ENCODE data around the gene FAM53A.

FAM53A gene

GRCh38 chr4:1628892-1629698, 55.0 kb downstream of the FAM53A start:
- H3K9ac ChIP-seq (ENCODE audit: low read length), result no peak overlapping the region
- H3K27me3 ChIP-seq (ENCODE audit: control insufficient read depth, insufficient read depth, low read length), result no peaks in the 10 kb centered on the region
- H3K4me3 ChIP-seq (ENCODE audit: low read length), result no peak overlapping the region
- no peaks in the 10 kb centered on the region for H3K4me1 ChIP-seq (ENCODE audit: control insufficient read depth, low read depth, low read length)
- no peaks in the 10 kb centered on the region for H3K36me3 ChIP-seq (ENCODE audit: control insufficient read depth, low read depth, low read length)
- no peak overlapping the region for H3K27ac ChIP-seq (ENCODE audit: low read length)
- no peaks in the 10 kb centered on the region for H3K9me3 ChIP-seq (ENCODE audit: control insufficient read depth, low read depth, low read length)

- no peaks in the 10 kb centered on the region for H3K36me3 ChIP-seq (ENCODE audit: control insufficient read depth, low read depth, low read length)
- H3K27me3 ChIP-seq (ENCODE audit: control insufficient read depth, insufficient read depth, low read length), result no peaks in the 10 kb centered on the region
- H3K9ac ChIP-seq (ENCODE audit: low read length), result no peak overlapping the region
- H3K4me3 ChIP-seq (ENCODE audit: low read length), result no peak overlapping the region
- H3K4me1 ChIP-seq (ENCODE audit: control insufficient read depth, low read depth, low read length), result no peaks in the 10 kb centered on the region
- H3K27ac ChIP-seq (ENCODE audit: low read length), result no peak overlapping the region
- H3K9me3 ChIP-seq (ENCODE audit: control insufficient read depth, low read depth, low read length), result no peaks in the 10 kb centered on the region
Measured at GRCh38 chr4:1627417-1628313, 56.4 kb downstream of the FAM53A start.

GRCh38 chr4:1626941-1627340, 57.2 kb downstream of the FAM53A start:
- H3K27me3 ChIP-seq (ENCODE audit: control insufficient read depth, insufficient read depth, low read length), result no peaks in the 10 kb centered on the region
- no peaks in the 10 kb centered on the region for H3K36me3 ChIP-seq (ENCODE audit: control insufficient read depth, low read depth, low read length)
- H3K4me1 ChIP-seq (ENCODE audit: control insufficient read depth, low read depth, low read length), result no peaks in the 10 kb centered on the region
- no peak overlapping the region for H3K27ac ChIP-seq (ENCODE audit: low read length)
- H3K4me3 ChIP-seq (ENCODE audit: low read length), result no peak overlapping the region
- H3K9ac ChIP-seq (ENCODE audit: low read length), result no peak overlapping the region
- H3K9me3 ChIP-seq (ENCODE audit: control insufficient read depth, low read depth, low read length), result no peaks in the 10 kb centered on the region

GRCh38 chr4:1626151-1626550, 58.0 kb downstream of the FAM53A start:
- Histone ChIP-seq H3K4me1 (ENCODE audit: control insufficient read depth, low read depth, low read length) (no peaks in the 10 kb centered on the region), H3K4me3 (ENCODE audit: low read length) (no peak overlapping the region), H3K9me3 (ENCODE audit: control insufficient read depth, low read depth, low read length) (no peaks in the 10 kb centered on the region), H3K9ac (ENCODE audit: low read length) (no peak overlapping the region), H3K36me3 (ENCODE audit: control insufficient read depth, low read depth, low read length) (no peaks in the 10 kb centered on the region), H3K27me3 (ENCODE audit: control insufficient read depth, insufficient read depth, low read length) (no peaks in the 10 kb centered on the region), H3K27ac (ENCODE audit: low read length) (no peak overlapping the region)

GRCh38 chr4:1625600-1626138, 58.4 kb downstream of the FAM53A start:
- Histone ChIP-seq H3K4me3 (ENCODE audit: low read length) (no peak overlapping the region), H3K9ac (ENCODE audit: low read length) (no peak overlapping the region), H3K27me3 (ENCODE audit: control insufficient read depth, insufficient read depth, low read length) (no peaks in the 10 kb centered on the region), H3K9me3 (ENCODE audit: control insufficient read depth, low read depth, low read length) (no peaks in the 10 kb centered on the region), H3K36me3 (ENCODE audit: control insufficient read depth, low read depth, low read length) (no peaks in the 10 kb centered on the region), H3K4me1 (ENCODE audit: control insufficient read depth, low read depth, low read length) (no peaks in the 10 kb centered on the region), H3K27ac (ENCODE audit: low read length) (no peak overlapping the region)

- H3K4me3 ChIP-seq (ENCODE audit: low read length), result no peak overlapping the region
- no peaks in the 10 kb centered on the region for H3K9me3 ChIP-seq (ENCODE audit: control insufficient read depth, low read depth, low read length)
- H3K9ac ChIP-seq (ENCODE audit: low read length), result no peak overlapping the region
- H3K27me3 ChIP-seq (ENCODE audit: control insufficient read depth, insufficient read depth, low read length), result no peaks in the 10 kb centered on the region
- no peaks in the 10 kb centered on the region for H3K36me3 ChIP-seq (ENCODE audit: control insufficient read depth, low read depth, low read length)
- H3K4me1 ChIP-seq (ENCODE audit: control insufficient read depth, low read depth, low read length), result no peaks in the 10 kb centered on the region
- no peak overlapping the region for H3K27ac ChIP-seq (ENCODE audit: low read length)
Measured at GRCh38 chr4:1624519-1624910, 59.6 kb downstream of the FAM53A start.

GRCh38 chr4:1623821-1624518, 60.1 kb downstream of the FAM53A start:
- no peak overlapping the region for H3K27ac ChIP-seq (ENCODE audit: low read length)

GRCh38 chr4:1623400-1623799, 60.7 kb downstream of the FAM53A start:
- no peak overlapping the region for H3K4me3 ChIP-seq (ENCODE audit: low read length)
- no peaks in the 10 kb centered on the region for H3K36me3 ChIP-seq (ENCODE audit: control insufficient read depth, low read depth, low read length)
- no peaks in the 10 kb centered on the region for H3K27me3 ChIP-seq (ENCODE audit: control insufficient read depth, insufficient read depth, low read length)
- no peak overlapping the region for H3K9ac ChIP-seq (ENCODE audit: low read length)
- no peak overlapping the region for H3K27ac ChIP-seq (ENCODE audit: low read length)
- H3K4me1 ChIP-seq (ENCODE audit: control insufficient read depth, low read depth, low read length), result no peaks in the 10 kb centered on the region
- no peaks in the 10 kb centered on the region for H3K9me3 ChIP-seq (ENCODE audit: control insufficient read depth, low read depth, low read length)

More at GRCh38 chr4:1623821-1624518, 60.1 kb downstream of the FAM53A start:
- H3K4me3 ChIP-seq (ENCODE audit: low read length), result no peak overlapping the region
- H3K36me3 ChIP-seq (ENCODE audit: control insufficient read depth, low read depth, low read length), result no peaks in the 10 kb centered on the region
- H3K27me3 ChIP-seq (ENCODE audit: control insufficient read depth, insufficient read depth, low read length), result no peaks in the 10 kb centered on the region
- no peaks in the 10 kb centered on the region for H3K9me3 ChIP-seq (ENCODE audit: control insufficient read depth, low read depth, low read length)
- H3K4me1 ChIP-seq (ENCODE audit: control insufficient read depth, low read depth, low read length), result no peaks in the 10 kb centered on the region
- no peak overlapping the region for H3K9ac ChIP-seq (ENCODE audit: low read length)

GRCh38 chr4:1622956-1623355, 61.2 kb downstream of the FAM53A start:
- no peaks in the 10 kb centered on the region for H3K9me3 ChIP-seq (ENCODE audit: control insufficient read depth, low read depth, low read length)
- no peaks in the 10 kb centered on the region for H3K36me3 ChIP-seq (ENCODE audit: control insufficient read depth, low read depth, low read length)
- no peak overlapping the region for H3K4me3 ChIP-seq (ENCODE audit: low read length)
- no peak overlapping the region for H3K27ac ChIP-seq (ENCODE audit: low read length)
- H3K4me1 ChIP-seq (ENCODE audit: control insufficient read depth, low read depth, low read length), result no peaks in the 10 kb centered on the region
- no peak overlapping the region for H3K9ac ChIP-seq (ENCODE audit: low read length)
- no peaks in the 10 kb centered on the region for H3K27me3 ChIP-seq (ENCODE audit: control insufficient read depth, insufficient read depth, low read length)

- Histone ChIP-seq H3K27ac (ENCODE audit: low read length) (no peak overlapping the region), H3K36me3 (ENCODE audit: control insufficient read depth, low read depth, low read length) (no peaks in the 10 kb centered on the region), H3K9me3 (ENCODE audit: control insufficient read depth, low read depth, low read length) (no peaks in the 10 kb centered on the region), H3K27me3 (ENCODE audit: control insufficient read depth, insufficient read depth, low read length) (no peaks in the 10 kb centered on the region), H3K4me3 (ENCODE audit: low read length) (no peak overlapping the region), H3K4me1 (ENCODE audit: control insufficient read depth, low read depth, low read length) (no peaks in the 10 kb centered on the region), H3K9ac (ENCODE audit: low read length) (no peak overlapping the region)
Measured at GRCh38 chr4:1622238-1622637, 61.9 kb downstream of the FAM53A start.

GRCh38 chr4:1621526-1621925, 62.6 kb downstream of the FAM53A start:
- H3K4me1 ChIP-seq (ENCODE audit: control insufficient read depth, low read depth, low read length), result no peaks in the 10 kb centered on the region
- no peaks in the 10 kb centered on the region for H3K27me3 ChIP-seq (ENCODE audit: control insufficient read depth, insufficient read depth, low read length)
- no peak overlapping the region for H3K27ac ChIP-seq (ENCODE audit: low read length)
- no peak overlapping the region for H3K9ac ChIP-seq (ENCODE audit: low read length)
- H3K4me3 ChIP-seq (ENCODE audit: low read length), result no peak overlapping the region
- H3K36me3 ChIP-seq (ENCODE audit: control insufficient read depth, low read depth, low read length), result no peaks in the 10 kb centered on the region
- H3K9me3 ChIP-seq (ENCODE audit: control insufficient read depth, low read depth, low read length), result no peaks in the 10 kb centered on the region

Data from iPS-18a (cell line).